Measurements from ENCODE around the gene ATP8A2. TPM values are rescaled to one million over a fixed set of nuclear protein-coding genes. Genes with fewer than 3 reads are reported as not detected.

Gene ATP8A2
- total RNA-seq, 2 experiments from 2014 or later, result 0.92 to 0.94 TPM

- intact Hi-C loops (cut with micrococcal nuclease), result no loop called here
- no peaks in the 10 kb centered on the region for H3K36me3 Mint-ChIP-seq (ENCODE audit: low read depth)
- ATAC-seq (no peak), DNase-seq (no peak)
- no peaks in the 10 kb centered on the region for H3K27me3 Mint-ChIP-seq
- H3K4me3 Mint-ChIP-seq, result no peak overlapping the region
- H3K9me3 Mint-ChIP-seq, result no peaks in the 10 kb centered on the region
- no peaks in the 10 kb centered on the region for H3K4me1 Mint-ChIP-seq (ENCODE audit: low read depth)
- POLR2A ChIA-PET, result no interaction called here
- no peak overlapping the region for H3K27ac Mint-ChIP-seq
- TF ChIP-seq, protein P1, sequence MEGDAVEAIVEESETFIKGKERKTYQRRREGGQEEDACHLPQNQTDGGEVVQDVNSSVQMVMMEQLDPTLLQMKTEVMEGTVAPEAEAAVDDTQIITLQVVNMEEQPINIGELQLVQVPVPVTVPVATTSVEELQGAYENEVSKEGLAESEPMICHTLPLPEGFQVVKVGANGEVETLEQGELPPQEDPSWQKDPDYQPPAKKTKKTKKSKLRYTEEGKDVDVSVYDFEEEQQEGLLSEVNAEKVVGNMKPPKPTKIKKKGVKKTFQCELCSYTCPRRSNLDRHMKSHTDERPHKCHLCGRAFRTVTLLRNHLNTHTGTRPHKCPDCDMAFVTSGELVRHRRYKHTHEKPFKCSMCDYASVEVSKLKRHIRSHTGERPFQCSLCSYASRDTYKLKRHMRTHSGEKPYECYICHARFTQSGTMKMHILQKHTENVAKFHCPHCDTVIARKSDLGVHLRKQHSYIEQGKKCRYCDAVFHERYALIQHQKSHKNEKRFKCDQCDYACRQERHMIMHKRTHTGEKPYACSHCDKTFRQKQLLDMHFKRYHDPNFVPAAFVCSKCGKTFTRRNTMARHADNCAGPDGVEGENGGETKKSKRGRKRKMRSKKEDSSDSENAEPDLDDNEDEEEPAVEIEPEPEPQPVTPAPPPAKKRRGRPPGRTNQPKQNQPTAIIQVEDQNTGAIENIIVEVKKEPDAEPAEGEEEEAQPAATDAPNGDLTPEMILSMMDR (IDR thresholded peaks at IDR 0.05), result no peak
- CTCF ChIA-PET, result no interaction called here
These were observed 330.6 kb downstream of the ATP8A2 start for GRCh38 chr13:25702386-25702785.

- H3K4me1 Mint-ChIP-seq (ENCODE audit: low read depth), result no peaks in the 10 kb centered on the region
- ATAC-seq (no peak), DNase-seq (no peak)
- TF ChIP-seq, protein P1 (IDR thresholded peaks at IDR 0.05), result no peak
- H3K9me3 Mint-ChIP-seq, result no peaks in the 10 kb centered on the region
- no peaks in the 10 kb centered on the region for H3K36me3 Mint-ChIP-seq (ENCODE audit: low read depth)
- CTCF ChIA-PET, result interaction anchor here (1.4 kb wide), 1 partner anchor 133 kb away, joined by 3 read pairs; no protein-coding TSS in a partner anchor
- H3K27me3 Mint-ChIP-seq, result no peaks in the 10 kb centered on the region
- POLR2A ChIA-PET, result no interaction called here
- H3K4me3 Mint-ChIP-seq, result no peak overlapping the region
- H3K27ac Mint-ChIP-seq, result no peak overlapping the region
- intact Hi-C loops (cut with micrococcal nuclease), result no loop called here
These were observed 336.0 kb downstream of the ATP8A2 start for GRCh38 chr13:25707726-25708125.

DNA sequence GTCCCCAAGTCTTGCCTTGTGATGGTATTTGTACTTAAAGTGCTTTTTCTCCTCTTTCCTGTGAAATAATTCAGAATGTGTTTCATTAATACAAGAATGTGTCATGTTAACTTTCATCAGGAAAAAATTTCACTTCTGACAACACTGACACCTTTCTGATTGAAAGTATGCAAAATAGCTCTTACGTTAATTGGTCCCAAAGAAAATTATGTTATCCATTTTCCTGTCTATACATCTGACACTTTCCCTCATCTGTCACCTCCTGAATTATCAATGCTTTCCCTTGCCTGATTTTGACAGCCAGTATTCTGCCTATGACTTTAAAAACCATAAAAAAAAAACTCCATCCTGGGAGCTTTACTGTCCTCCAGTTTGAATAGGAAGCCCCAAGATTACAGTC, 336.5 kb downstream of the ATP8A2 start:
- CTCF ChIA-PET, result interaction anchor here (0.6 kb wide), 1 partner anchor 21 kb away, joined by 3 read pairs; no protein-coding TSS in a partner anchor
- intact Hi-C loops (cut with micrococcal nuclease), result no loop called here
- no peak overlapping the region for H3K4me3 Mint-ChIP-seq
- no peaks in the 10 kb centered on the region for H3K36me3 Mint-ChIP-seq (ENCODE audit: low read depth)
- H3K4me1 Mint-ChIP-seq (ENCODE audit: low read depth), result no peaks in the 10 kb centered on the region
- POLR2A ChIA-PET, result no interaction called here
- DNase-seq, result no peak
- H3K9me3 Mint-ChIP-seq, result no peaks in the 10 kb centered on the region
- ATAC-seq, result no peak
- H3K27me3 Mint-ChIP-seq, result no peaks in the 10 kb centered on the region
- H3K27ac Mint-ChIP-seq, result no peak overlapping the region
- TF ChIP-seq, protein P1 (IDR thresholded peaks at IDR 0.05), result no peak

GRCh38 chr13:25709088-25709487, 337.3 kb downstream of the ATP8A2 start:
- Mint-ChIP-seq H3K36me3 (ENCODE audit: low read depth) (no peaks in the 10 kb centered on the region), H3K27ac (no peak overlapping the region), H3K9me3 (no peaks in the 10 kb centered on the region), H3K4me3 (no peak overlapping the region), H3K27me3 (no peaks in the 10 kb centered on the region), H3K4me1 (ENCODE audit: low read depth) (no peaks in the 10 kb centered on the region)
- DNase-seq (no peak), ATAC-seq (no peak)
- intact Hi-C loops (cut with micrococcal nuclease), result no loop called here
- CTCF ChIA-PET, result interaction anchor here (0.6 kb wide), 1 partner anchor 20 kb away, joined by 3 read pairs; no protein-coding TSS in a partner anchor
- POLR2A ChIA-PET, result no interaction called here
- TF ChIP-seq, protein P1 (IDR thresholded peaks at IDR 0.05), result no peak

DNA sequence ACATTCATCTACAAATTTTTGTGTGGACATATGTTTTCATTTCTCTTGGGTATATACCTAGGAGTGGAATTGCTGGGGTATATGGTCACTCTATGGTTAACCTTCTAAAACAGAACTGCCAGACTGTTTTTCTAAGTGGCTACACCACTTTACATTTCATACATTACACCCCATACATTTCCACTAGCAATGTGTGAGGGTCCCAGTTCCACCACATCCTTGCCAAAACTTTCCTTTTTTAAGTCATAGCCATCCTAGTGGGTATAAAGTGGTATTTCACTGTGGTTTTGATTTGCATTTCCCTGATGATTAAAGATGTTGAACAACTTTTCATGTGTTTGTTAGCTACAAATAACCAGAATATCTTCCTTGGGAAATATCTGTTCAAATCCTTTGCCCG, 344.0 kb downstream of the ATP8A2 start:
- ChIA-PET CTCF (no interaction called here), POLR2A (no interaction called here)
- Mint-ChIP-seq H3K9me3 (no peaks in the 10 kb centered on the region), H3K4me3 (no peak overlapping the region), H3K4me1 (ENCODE audit: low read depth) (no peaks in the 10 kb centered on the region), H3K27ac (no peak overlapping the region), H3K27me3 (peaks cover 9% of the 10 kb centered on the region), H3K36me3 (ENCODE audit: low read depth) (no peaks in the 10 kb centered on the region)
- ATAC-seq (no peak), DNase-seq (no peak)
- intact Hi-C loops (cut with micrococcal nuclease), result no loop called here
- TF ChIP-seq, protein P1 (IDR thresholded peaks at IDR 0.05), result no peak
